Measurements from ENCODE around the gene EVA1B. TPM values are rescaled to one million over a fixed set of nuclear protein-coding genes. Genes with fewer than 3 reads are reported as not detected.

The EVA1B gene
- total RNA-seq, 2 donors from 2014 or later: 24.6 to 45.8 TPM

DNA sequence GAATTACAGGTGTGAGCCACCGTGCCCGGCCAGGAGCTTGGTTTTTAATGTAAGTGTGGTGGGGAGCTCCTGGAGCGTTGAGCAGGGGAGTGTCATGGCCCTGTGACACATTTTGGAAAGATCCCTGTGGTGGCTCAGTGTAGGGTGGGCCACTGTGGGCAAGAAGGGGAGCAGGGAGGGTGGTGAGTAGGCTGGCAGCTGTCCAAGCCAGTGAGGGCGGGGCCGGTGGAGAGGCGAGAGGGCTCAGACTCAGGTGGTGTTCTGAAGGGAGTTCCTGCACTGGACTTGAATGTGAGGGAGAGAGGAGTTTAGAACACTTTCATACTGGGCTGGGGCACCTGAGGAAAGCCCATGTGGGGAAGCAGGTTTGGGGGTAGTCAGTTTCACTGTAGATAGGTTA, 3.1 kb upstream of the EVA1B start:
- Histone ChIP-seq H3K27ac (no peak overlapping the region), H3K27me3 (no peaks in the 10 kb centered on the region), H3K4me3 (no peak overlapping the region), H3K9me3 (no peaks in the 10 kb centered on the region), H3K36me3 (no peaks in the 10 kb centered on the region), H3K4me1 (peaks cover 0 to 37% of the 10 kb centered on the region in 2 donors)
- TF ChIP-seq, protein P1, sequence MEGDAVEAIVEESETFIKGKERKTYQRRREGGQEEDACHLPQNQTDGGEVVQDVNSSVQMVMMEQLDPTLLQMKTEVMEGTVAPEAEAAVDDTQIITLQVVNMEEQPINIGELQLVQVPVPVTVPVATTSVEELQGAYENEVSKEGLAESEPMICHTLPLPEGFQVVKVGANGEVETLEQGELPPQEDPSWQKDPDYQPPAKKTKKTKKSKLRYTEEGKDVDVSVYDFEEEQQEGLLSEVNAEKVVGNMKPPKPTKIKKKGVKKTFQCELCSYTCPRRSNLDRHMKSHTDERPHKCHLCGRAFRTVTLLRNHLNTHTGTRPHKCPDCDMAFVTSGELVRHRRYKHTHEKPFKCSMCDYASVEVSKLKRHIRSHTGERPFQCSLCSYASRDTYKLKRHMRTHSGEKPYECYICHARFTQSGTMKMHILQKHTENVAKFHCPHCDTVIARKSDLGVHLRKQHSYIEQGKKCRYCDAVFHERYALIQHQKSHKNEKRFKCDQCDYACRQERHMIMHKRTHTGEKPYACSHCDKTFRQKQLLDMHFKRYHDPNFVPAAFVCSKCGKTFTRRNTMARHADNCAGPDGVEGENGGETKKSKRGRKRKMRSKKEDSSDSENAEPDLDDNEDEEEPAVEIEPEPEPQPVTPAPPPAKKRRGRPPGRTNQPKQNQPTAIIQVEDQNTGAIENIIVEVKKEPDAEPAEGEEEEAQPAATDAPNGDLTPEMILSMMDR (IDR thresholded peaks at IDR 0.05): no peak
- DNase-seq (ENCODE audit: low spot score): no peak

DNA sequence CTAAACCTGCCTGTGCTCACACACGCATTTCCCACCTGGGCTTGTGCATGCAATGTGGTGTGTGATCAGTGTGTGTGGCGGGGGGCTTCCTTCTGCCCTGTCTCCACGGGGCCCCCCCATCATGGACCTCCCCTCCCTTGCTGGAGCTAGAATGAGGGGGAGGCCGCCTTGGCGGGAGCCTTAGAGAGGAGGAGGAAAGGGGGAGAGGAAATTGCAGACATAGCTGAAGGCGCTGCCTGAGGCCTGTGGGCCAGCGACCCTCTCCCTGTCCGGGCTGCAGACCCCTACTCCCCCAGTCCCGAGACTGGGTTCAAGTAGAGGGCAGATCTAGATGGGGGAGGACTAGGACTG, 883 bp upstream of the EVA1B start:
- no peak for DNase-seq (ENCODE audit: low spot score)
- H3K36me3 ChIP-seq: no peaks in the 10 kb centered on the region
- peak overlapping the region in 1 of 2 donors; percentile 66 for H3K4me3 ChIP-seq
- peak overlapping the region; percentile 85 to 94 for H3K27ac ChIP-seq
- TF ChIP-seq, protein P1 (IDR thresholded peaks at IDR 0.05): no peak
- H3K27me3 ChIP-seq: no peaks in the 10 kb centered on the region
- H3K9me3 ChIP-seq: no peaks in the 10 kb centered on the region
- H3K4me1 ChIP-seq: peaks cover 0 to 50% of the 10 kb centered on the region in 2 donors

DNA sequence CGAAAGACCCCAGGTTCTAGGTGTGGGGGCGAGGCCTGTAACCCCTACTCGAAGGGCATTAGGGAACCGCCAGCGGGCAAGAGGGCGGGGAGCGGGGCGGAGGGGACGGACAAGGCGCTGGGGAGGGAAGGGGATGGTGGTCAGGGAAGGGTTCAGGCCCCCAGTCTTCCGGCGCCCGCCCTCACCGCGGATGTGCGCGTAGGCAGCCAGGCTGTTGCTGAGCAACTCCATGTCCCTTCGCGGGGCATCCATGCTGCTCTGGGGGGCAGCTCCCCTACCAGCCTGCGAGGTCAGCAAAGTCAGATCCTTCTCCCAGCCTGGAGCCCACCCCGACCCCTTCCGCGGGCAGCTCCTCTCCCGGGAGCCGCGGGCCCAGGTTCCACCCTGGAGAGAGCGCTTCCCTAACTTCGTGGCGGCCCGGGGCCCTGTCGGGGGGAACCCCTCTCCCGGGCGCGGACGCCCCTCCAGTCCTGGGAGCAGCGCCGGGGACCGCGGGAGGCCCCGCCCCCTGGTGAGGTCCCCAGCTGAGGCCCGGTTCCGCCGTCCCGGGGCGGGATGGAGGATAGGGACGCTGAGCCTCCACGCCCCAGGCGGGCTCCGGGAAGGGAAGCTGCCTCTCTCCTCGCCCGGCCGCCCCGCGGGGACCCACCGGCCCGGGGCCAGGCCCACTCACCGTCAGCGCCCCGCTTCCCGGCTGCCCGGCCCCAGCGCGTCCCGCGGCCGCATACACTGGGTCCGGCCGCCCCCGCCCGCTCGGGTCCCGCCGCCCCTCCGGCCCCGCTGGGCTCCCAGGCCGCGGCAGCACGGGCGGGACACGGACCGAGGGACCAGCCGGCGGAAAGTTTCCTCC, 434 bp downstream of the EVA1B start:
- peak overlapping the region; percentile 66 to 74 for H3K4me3 ChIP-seq

DNA sequence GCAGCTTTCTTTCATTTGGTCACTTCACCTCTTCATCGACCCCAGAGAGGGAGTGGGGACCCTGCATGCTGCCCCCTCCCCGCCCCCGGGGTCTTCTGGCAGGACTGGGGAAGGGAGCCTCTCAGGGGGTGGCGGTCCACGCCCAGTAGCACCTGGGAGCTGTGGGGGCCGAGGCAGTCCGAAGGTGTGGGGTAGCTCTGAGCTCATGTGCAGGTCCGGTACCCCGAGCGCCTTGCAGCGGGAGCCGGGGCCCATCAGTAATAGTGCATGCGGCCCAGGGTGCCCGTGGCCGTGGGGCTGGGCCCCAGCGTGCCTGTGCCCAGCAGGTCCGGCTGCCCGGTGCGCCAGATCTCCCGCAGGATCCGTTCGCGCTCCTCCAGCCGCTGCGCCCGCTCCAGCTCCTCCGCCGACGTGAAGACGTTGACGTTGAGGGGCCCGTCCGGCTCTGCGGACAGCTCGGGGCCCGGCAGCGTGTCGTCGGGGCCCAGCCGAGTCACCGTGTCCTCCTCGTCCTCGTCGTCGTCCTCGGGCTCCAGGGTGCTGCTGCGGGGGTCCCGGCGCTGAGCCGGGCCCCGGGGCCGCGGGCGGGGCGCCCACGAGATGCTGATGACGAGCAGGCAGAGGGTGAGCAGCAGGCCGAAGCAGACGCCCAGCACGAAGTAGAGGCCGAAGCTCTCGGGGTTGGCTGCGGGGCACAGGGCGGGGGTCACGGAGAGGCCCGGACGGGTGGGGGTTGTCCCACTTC, 1.2 kb downstream of the EVA1B start:
- Histone ChIP-seq H3K4me1 (peaks cover 0 to 40% of the 10 kb centered on the region in 2 donors), H3K36me3 (no peaks in the 10 kb centered on the region), H3K4me3 (peak overlapping the region; percentile 66 to 74), H3K9me3 (no peaks in the 10 kb centered on the region), H3K27ac (peak overlapping the region; percentile 85 to 94), H3K27me3 (no peaks in the 10 kb centered on the region)
- no peak for DNase-seq (ENCODE audit: low spot score)
- TF ChIP-seq, protein P1 (IDR thresholded peaks at IDR 0.05): no peak

More for the DNA sequence above, 434 bp downstream of the EVA1B start:
- Histone ChIP-seq H3K36me3 (no peaks in the 10 kb centered on the region), H3K4me1 (peaks cover 0 to 40% of the 10 kb centered on the region in 2 donors), H3K9me3 (no peaks in the 10 kb centered on the region), H3K27ac (peak overlapping the region; percentile 85 to 94), H3K27me3 (no peaks in the 10 kb centered on the region)
- TF ChIP-seq, protein P1 (IDR thresholded peaks at IDR 0.05): no peak
- peak; percentile 64 for DNase-seq (ENCODE audit: low spot score)

DNA sequence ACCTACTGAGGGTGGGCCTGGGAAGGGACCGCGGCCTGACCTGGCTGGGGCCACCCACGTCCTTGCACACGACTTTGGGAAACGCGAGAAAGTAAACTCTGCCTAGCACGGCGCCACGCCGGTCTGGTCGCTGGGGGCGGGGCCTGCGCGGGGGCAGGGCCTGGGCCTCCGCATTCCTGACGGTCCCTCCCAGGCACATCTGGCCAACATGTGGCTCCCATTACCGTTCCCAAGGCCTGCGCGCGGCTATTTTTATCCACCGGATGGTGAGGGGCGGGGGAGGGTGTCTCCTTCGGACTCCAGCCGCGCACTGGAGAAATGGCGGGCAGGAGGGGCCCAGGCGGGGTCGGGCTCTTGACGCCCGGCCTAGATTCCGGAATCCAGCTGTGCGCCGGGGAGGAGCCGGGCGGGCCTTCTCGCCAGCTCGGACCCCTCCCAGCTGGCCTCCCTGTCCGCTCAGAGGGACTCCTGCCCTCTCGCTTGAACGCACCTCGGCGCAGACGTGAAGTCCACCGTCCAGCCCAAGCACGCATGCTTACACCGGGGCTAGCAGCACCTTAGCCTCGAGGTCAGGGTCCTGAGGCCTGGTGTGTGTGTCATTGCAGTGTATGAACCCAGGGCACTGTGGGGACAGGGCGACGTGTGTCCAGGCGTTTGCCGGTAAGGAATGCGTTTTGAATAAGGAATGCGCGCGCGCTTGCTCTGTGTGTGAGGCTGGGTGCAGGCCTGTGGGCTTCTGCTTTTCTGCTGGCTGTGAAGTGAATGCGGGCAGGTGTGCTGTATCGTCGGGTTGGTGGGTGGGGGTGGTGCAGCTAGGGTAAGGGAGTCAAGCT, 2.1 kb downstream of the EVA1B start:
- H3K4me1 ChIP-seq: peaks cover 0 to 40% of the 10 kb centered on the region in 2 donors
- no peaks in the 10 kb centered on the region for H3K27me3 ChIP-seq
- TF ChIP-seq, protein P1 (IDR thresholded peaks at IDR 0.05): no peak
- H3K36me3 ChIP-seq: no peaks in the 10 kb centered on the region
- H3K27ac ChIP-seq: peak overlapping the region; percentile 85 to 94
- H3K4me3 ChIP-seq: peak overlapping the region; percentile 33 to 66
- no peaks in the 10 kb centered on the region for H3K9me3 ChIP-seq
- peak; percentile 75 for DNase-seq (ENCODE audit: low spot score)

Measured in right atrium auricular region (tissue), 2 donors.